NCI-H1105 treated with DMSO at 0.1 percent for 48 hours (cell line): ENCODE results near the gene FCHO1.

ENCODE experiments used
- DNase-seq: peaks from one replicate; lab custom pipeline; 2025; lab: John Stamatoyannopoulos, UW

The FCHO1 gene

GRCh38 chr19:17735410-17735809, 15.9 kb upstream of the FCHO1 start:
- no peak for DNase-seq

GRCh38 chr19:17737690-17738153, 13.6 kb upstream of the FCHO1 start:
- no peak for DNase-seq

GRCh38 chr19:17739121-17739875, 12.0 kb upstream of the FCHO1 start:
- DNase-seq = no peak

- no peak for DNase-seq
These were observed 9.8 kb upstream of the FCHO1 start for GRCh38 chr19:17741456-17741855.

GRCh38 chr19:17743874-17744580, 7.2 kb upstream of the FCHO1 start:
- no peak for DNase-seq

GRCh38 chr19:17747205-17748098, 3.8 kb upstream of the FCHO1 start:
- peak; percentile 89 for DNase-seq

- no peak for DNase-seq
These were observed 2.2 kb upstream of the FCHO1 start for GRCh38 chr19:17748884-17749638.

GRCh38 chr19:17749912-17750317, 1.4 kb upstream of the FCHO1 start:
- no peak for DNase-seq

GRCh38 chr19:17751912-17752273, 616 bp downstream of the FCHO1 start:
- no peak for DNase-seq

- no peak for DNase-seq
These were observed 1.8 kb downstream of the FCHO1 start for GRCh38 chr19:17752865-17753639.

- DNase-seq = no peak
These were observed 2.7 kb downstream of the FCHO1 start for GRCh38 chr19:17753976-17754375.

- no peak for DNase-seq
These were observed 3.6 kb downstream of the FCHO1 start for GRCh38 chr19:17754634-17755442.

GRCh38 chr19:17755443-17755890, 4.2 kb downstream of the FCHO1 start:
- DNase-seq = no peak

- DNase-seq = peak; percentile 80
These were observed 4.8 kb downstream of the FCHO1 start for GRCh38 chr19:17755977-17756670.

- peak; percentile 82 for DNase-seq
These were observed 5.8 kb downstream of the FCHO1 start for GRCh38 chr19:17757125-17757524.

GRCh38 chr19:17758515-17758914, 7.2 kb downstream of the FCHO1 start:
- no peak for DNase-seq

GRCh38 chr19:17761148-17761547, 9.9 kb downstream of the FCHO1 start:
- no peak for DNase-seq

GRCh38 chr19:17762505-17763229, 11.4 kb downstream of the FCHO1 start:
- no peak for DNase-seq

- DNase-seq = no peak
These were observed 13.1 kb downstream of the FCHO1 start for GRCh38 chr19:17764348-17764747.
